ENCODE data around the gene BCL2L1.
A peak's percentile ranks its signal among the peaks of the same experiment; 100 is the strongest.

BCL2L1 gene

GRCh38 chr20:31664696-31665354, 57.8 kb downstream of the BCL2L1 start:
- TF ChIP-seq CTCF (IDR thresholded peaks at IDR 0.05): no peak
- no peak for DNase-seq (ENCODE audit: low spot score)

GRCh38 chr20:31663838-31664695, 58.6 kb downstream of the BCL2L1 start:
- DNase-seq (ENCODE audit: low spot score): no peak
- no peak for TF ChIP-seq CTCF (IDR thresholded peaks at IDR 0.05)
- no peak overlapping the region for H3K4me3 ChIP-seq
- H3K27ac ChIP-seq: peak overlapping the region; percentile 67 to 94

More at GRCh38 chr20:31664696-31665354, 57.8 kb downstream of the BCL2L1 start:
- H3K4me3 ChIP-seq: no peak overlapping the region
- peak overlapping the region; percentile 67 to 94 for H3K27ac ChIP-seq

- no peak for TF ChIP-seq CTCF (IDR thresholded peaks at IDR 0.05)
- Histone ChIP-seq H3K4me3 (no peak overlapping the region), H3K27ac (peak overlapping the region; percentile 67 to 94)
- DNase-seq (ENCODE audit: low spot score): no peak
These were observed 59.2 kb downstream of the BCL2L1 start for GRCh38 chr20:31663524-31663837.

GRCh38 chr20:31662372-31662854, 60.3 kb downstream of the BCL2L1 start:
- DNase-seq (ENCODE audit: low spot score): no peak
- TF ChIP-seq CTCF (IDR thresholded peaks at IDR 0.05): no peak
- H3K27ac ChIP-seq: peak overlapping the region; percentile 68 to 81
- H3K4me3 ChIP-seq: no peak overlapping the region

- peak overlapping the region; percentile 68 to 81 for H3K27ac ChIP-seq
- TF ChIP-seq CTCF (IDR thresholded peaks at IDR 0.05): peak; percentile 83
- peak; percentile 88 for DNase-seq (ENCODE audit: low spot score)
- H3K4me3 ChIP-seq: peak overlapping the region; percentile 64
These were observed 60.9 kb downstream of the BCL2L1 start for GRCh38 chr20:31661625-31662371.

- no peak for TF ChIP-seq CTCF (IDR thresholded peaks at IDR 0.05)
- no peak overlapping the region for H3K27ac ChIP-seq
- no peak overlapping the region for H3K4me3 ChIP-seq
- DNase-seq (ENCODE audit: low spot score): no peak
These were observed 68.1 kb downstream of the BCL2L1 start for GRCh38 chr20:31654534-31654933.
